GM12878 (cell line): ENCODE measurements around the gene DUOX2. TPM values are rescaled to one million over a fixed set of nuclear protein-coding genes. Genes with fewer than 3 reads are reported as not detected.
"Not testable (repeated sequence)": the region's sequence is repeated elsewhere in the genome, so short reads cannot be mapped to it uniquely, and the experiment has no call there.

Experiments
- ATAC-seq: fragments of 200-7000 bp; cut with Tn5 transposase; 3 replicates; pipeline ENCODE4 v1.9.1; 2020; ENCODE audit warnings: mild to moderate bottlenecking, moderate library complexity
- BruUV-seq: library from RNA; stranded (reverse); fragments of 400-500 nt; replicated peaks from 2 replicates; lab custom pipeline; 2021; lab: Mats Ljungman, UMichigan
- CTCF ChIA-PET: fragments of 300-600 bp; sonication (Branson Sonifier 250); formaldehyde crosslinking; extraction: SDS; loops from one replicate; lab custom pipeline; 2021; ENCODE audit warnings: inconsistent platforms; lab: Yijun Ruan, JAX
- POLR2A ChIA-PET: fragments of 350-600 bp; formaldehyde crosslinking; extraction: SDS; loops from one replicate; lab custom pipeline; 2021; ENCODE audit warnings: inconsistent platforms; lab: Charles Lee
- RAD21 ChIA-PET: fragments of 300-600 bp; sonication (Branson Sonifier 250); formaldehyde crosslinking; loops from one replicate; lab custom pipeline; 2023; ENCODE audit warnings: antibody characterized with exemption; ENCODE audit not compliant: unreplicated experiment; lab: Charles Lee
- SMC1A ChIA-PET: fragments of 300-600 bp; sonication (Branson Sonifier 250); formaldehyde crosslinking; loops from one replicate; lab custom pipeline; 2023; ENCODE audit not compliant: unreplicated experiment, uncharacterized antibody; lab: Charles Lee
- DNase-seq: peaks from one replicate; pipeline ENCODE4 v3.0.0-alpha.2; 2011; ENCODE audit warnings: low read depth, low spot score
- FAIRE-seq: peaks from 3 replicates; lab custom pipeline; 2011; peaks lifted over from hg19 to GRCh38; lab: Jason Lieb, UNC
- H2AFZ ChIP-seq: 2 replicates; pipeline ENCODE4 v1.6.0; 2011; ENCODE audit warnings: low read depth, low read length, control low read depth; ENCODE audit not compliant: control insufficient read depth
- H3K27ac ChIP-seq: 2 replicates; pipeline ENCODE4 v1.5.1; 2011; ENCODE audit warnings: control low read depth; ENCODE audit not compliant: control insufficient read depth, insufficient read depth
- H3K27me3 ChIP-seq, 2 experiments: replicated peaks in 1 of 2; 2 replicates each; pipeline versions ENCODE4 v1.6.0 to v1.6.1; 2011; ENCODE audit warnings: low read length in 1 of 2; ENCODE audit not compliant: control insufficient read depth in 2 of 2, insufficient read depth in 2 of 2
- H3K36me3 ChIP-seq, 2 experiments: 2 replicates each; pipeline ENCODE4 v1.5.1; 2011; ENCODE audit warnings: low read length in 1 of 2; ENCODE audit not compliant: control insufficient read depth in 2 of 2, insufficient read depth in 2 of 2
- H3K4me1 ChIP-seq: 2 replicates; pipeline ENCODE4 v1.6.1; 2011; ENCODE audit warnings: mild to moderate bottlenecking, low read length, moderate library complexity, mixed read lengths; ENCODE audit not compliant: control insufficient read depth, insufficient read depth
- H3K4me2 ChIP-seq: 2 replicates; pipeline ENCODE4 v1.6.0; 2011; ENCODE audit warnings: control low read depth; ENCODE audit not compliant: control insufficient read depth, insufficient read depth
- H3K4me3 ChIP-seq: fragments of 200-600 bp; sonication (generic); 2 replicates; pipeline ENCODE4 v1.5.1; 2016
- H3K79me2 ChIP-seq: 2 replicates; pipeline ENCODE4 v1.6.0; 2011; ENCODE audit warnings: low read length; ENCODE audit not compliant: control insufficient read depth, insufficient read depth
- H3K9ac ChIP-seq: 2 replicates; pipeline ENCODE4 v1.8.0; 2011; ENCODE audit warnings: low read length, control low read depth, mixed read lengths; ENCODE audit not compliant: control insufficient read depth, insufficient read depth
- H3K9me3 ChIP-seq: replicated peaks from 3 replicates; pipeline ENCODE4 v1.5.1; 2011; ENCODE audit warnings: mild to moderate bottlenecking, low read length; ENCODE audit not compliant: control insufficient read depth, insufficient read depth
- H4K20me1 ChIP-seq: 2 replicates; pipeline ENCODE4 v1.6.0; 2011; ENCODE audit not compliant: control insufficient read depth, insufficient read depth
- TCF3 ChIP-seq: IDR thresholded peaks from 2 replicates; pipeline ENCODE4 v1.6.1; 2012; ENCODE audit warnings: low read depth, mild to moderate bottlenecking, low read length, borderline replicate concordance; ENCODE audit not compliant: insufficient read depth
- WGBS: methylation state at CpG from one replicate; pipeline ENCODE4 v1.1.6; 2016; ENCODE audit warnings: low lambda C conversion rate; ENCODE audit not compliant: insufficient replicate concordance, insufficient coverage; ENCODE audit errors: missing lambda C conversion rate; 5-methylcytosine and 5-hydroxymethylcytosine counted together
- in situ Hi-C: fragments of 300-500 bp; cut with MboI; formaldehyde crosslinking; loops from 9 replicates; pipeline ENCODE4 v1.14.3; 2018; ENCODE audit warnings: mixed read lengths
- intact Hi-C: fragments of 100-400 bp; cut with micrococcal nuclease; formaldehyde crosslinking; loops from one replicate; pipeline ENCODE4 v1.14.2; 2022; ENCODE audit not compliant: unreplicated experiment
- polyA plus RNA-seq, 11 experiments: library from polyadenylated mRNA; depleted of rRNA in 4 of 11; unstranded in 6 of 11; stranded (reverse) in 5 of 11; fragments of >200 nt; fragmentation: Nextera tagmentation in 4 of 11; fragmentation: Illumina TruSeq in 1 of 11; extraction: Ambion mirVana in 4 of 11; extraction: Trizol in 1 of 11; gene quantifications; 1 replicate in 1 of 11; 2 replicates in 10 of 11; pipeline versions ENCODE4 v1.2.1 to v1.2.3, GENCODE V29; 2011 to 2016; ENCODE audit warnings: inconsistent platforms in 2 of 11, missing spikeins in 2 of 11, low read depth in 1 of 11
- total RNA-seq, 4 experiments: library from RNA; depleted of rRNA in 3 of 4; stranded (reverse); fragments of >200 nt in 3 of 4; fragmentation: Illumina TruSeq in 1 of 4; extraction: Trizol in 1 of 4; gene quantifications; 2 replicates each; pipeline versions ENCODE4 v1.2.1 to v1.2.3, GENCODE V29; 2013 to 2021
- TF ChIP-seq, protein P1 (sequence below): IDR thresholded peaks from 2 replicates; pipeline ENCODE4 v1.6.1; 2011; ENCODE audit warnings: borderline replicate concordance, low read depth, mild to moderate bottlenecking, moderate library complexity, low read length; ENCODE audit not compliant: insufficient read depth, poor library complexity, severe bottlenecking

Gene DUOX2
- total and polyA plus RNA-seq, 10 of the 15 experiments (the other 5 are each of a cell fraction or from before 2014, with no cell fraction given) = 0.05 TPM; not detected in 9

DNA sequence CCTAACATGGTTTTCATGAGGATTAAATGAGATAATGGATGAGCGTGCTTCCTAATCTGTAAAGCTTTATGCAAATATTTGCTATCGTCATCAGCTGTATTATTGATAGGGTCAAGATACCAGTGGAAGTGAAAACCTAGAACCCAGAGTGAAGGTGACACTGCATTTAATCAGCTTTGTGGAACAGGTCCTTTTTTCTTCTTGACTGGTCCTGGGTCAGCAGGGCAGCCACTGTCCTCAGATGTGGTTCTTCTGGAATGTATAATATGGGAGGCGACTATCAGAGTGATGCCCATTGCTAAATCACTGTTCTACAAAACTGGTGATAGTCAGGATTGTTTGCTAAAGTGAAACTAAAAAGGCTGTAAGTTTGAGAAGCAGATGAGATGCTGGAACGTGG, 49.6 kb downstream of the DUOX2 start:
- no peak for ATAC-seq
- no peak for FAIRE-seq
- Histone ChIP-seq H3K4me3 (no peak overlapping the region), H3K36me3 (peaks cover 0 to 1% of the 10 kb centered on the region in 2 experiments; a peak in 2 of 4 replicates), H3K4me2 (no peak overlapping the region), H3K27me3 (no peaks in the 10 kb centered on the region), H3K79me2 (no peaks in the 10 kb centered on the region), H3K9me3 (no peaks in the 10 kb centered on the region), H4K20me1 (no peaks in the 10 kb centered on the region), H3K27ac (no peak overlapping the region), H3K4me1 (no peaks in the 10 kb centered on the region), H2AFZ (no peak overlapping the region), H3K9ac (no peak overlapping the region)
- in situ Hi-C loops = no loop called here
- ChIA-PET SMC1A (no interaction called here), RAD21 (no interaction called here), CTCF (no interaction called here), POLR2A (no interaction called here)
- DNase-seq = no peak
- intact Hi-C loops = no loop called here
- TF ChIP-seq TCF3 = no peak
- TF ChIP-seq, protein P1, sequence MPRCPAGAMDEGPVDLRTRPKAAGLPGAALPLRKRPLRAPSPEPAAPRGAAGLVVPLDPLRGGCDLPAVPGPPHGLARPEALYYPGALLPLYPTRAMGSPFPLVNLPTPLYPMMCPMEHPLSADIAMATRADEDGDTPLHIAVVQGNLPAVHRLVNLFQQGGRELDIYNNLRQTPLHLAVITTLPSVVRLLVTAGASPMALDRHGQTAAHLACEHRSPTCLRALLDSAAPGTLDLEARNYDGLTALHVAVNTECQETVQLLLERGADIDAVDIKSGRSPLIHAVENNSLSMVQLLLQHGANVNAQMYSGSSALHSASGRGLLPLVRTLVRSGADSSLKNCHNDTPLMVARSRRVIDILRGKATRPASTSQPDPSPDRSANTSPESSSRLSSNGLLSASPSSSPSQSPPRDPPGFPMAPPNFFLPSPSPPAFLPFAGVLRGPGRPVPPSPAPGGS = no peak
- WGBS = 98% methylated on average over 4 of the region's 4 CpGs
- no TSS peak for BruUV-seq

- BruUV-seq, DNase-seq, in situ Hi-C loops: not testable (repeated sequence)
Measured at GRCh38 chr15:45062301-45062700, 51.7 kb downstream of the DUOX2 start.

DNA sequence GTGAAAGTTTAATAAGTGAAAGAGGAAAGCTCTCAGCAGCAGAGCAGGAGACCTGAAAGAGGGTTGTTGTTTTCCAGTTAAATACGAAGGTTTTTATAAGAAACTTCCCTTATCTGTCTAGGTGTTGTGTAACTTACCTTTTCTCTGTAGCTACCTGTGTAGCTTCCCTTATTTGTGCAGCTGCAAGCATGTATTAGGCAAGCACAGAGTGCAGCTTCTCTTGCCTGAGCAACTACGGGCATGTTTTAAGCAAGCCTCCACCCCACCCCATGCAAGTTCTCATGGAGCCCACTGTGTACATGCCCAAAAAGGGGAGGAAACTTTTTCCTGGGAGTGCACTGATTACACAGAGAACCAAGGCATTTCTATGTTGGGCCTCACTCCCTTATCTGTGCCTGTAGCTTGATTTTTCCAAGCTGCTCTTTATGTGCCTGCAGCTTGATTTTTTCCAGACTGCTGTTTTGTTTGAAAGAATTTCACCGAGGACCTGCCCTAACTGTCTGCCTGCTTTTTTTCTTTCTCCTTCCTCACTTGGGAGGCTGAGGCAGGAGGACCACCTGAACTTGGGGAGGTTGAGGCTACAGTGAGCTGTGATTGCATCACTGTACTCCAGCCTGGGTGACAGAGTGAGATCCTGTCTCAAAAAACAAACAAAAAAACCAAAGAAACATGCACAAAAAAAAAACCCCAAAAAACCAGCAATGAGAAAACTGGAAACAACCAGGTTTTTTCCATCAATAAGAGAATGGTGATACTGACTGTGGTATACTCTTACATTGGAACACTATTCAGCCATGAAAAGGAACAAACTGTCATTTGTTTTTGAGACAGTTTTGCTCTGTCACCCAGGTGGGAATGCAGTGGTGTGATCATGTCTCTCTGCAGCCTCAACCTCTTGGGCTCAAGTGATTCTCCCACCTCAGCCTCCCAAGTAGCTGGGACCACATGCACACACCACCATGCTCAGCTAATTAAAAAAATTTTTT, 55.0 kb downstream of the DUOX2 start:
- intact Hi-C loops, SMC1A ChIA-PET, H3K36me3 ChIP-seq, ATAC-seq, H3K9ac ChIP-seq, H3K4me3 ChIP-seq, BruUV-seq, H2AFZ ChIP-seq, H3K9me3 ChIP-seq, H3K4me2 ChIP-seq, DNase-seq, H3K27me3 ChIP-seq, FAIRE-seq, H3K27ac ChIP-seq, H3K79me2 ChIP-seq, H4K20me1 ChIP-seq, RAD21 ChIA-PET, in situ Hi-C loops, H3K4me1 ChIP-seq: not testable (repeated sequence)
- ChIA-PET CTCF (interaction anchor here (0.9 kb wide), 1 partner anchor 8 kb away, joined by 3 read pairs; no protein-coding TSS in a partner anchor), POLR2A (interaction anchor here (1.1 kb wide), 1 partner anchor 8 kb away, joined by 3 read pairs; no protein-coding TSS in a partner anchor)
- WGBS = 98% methylated on average over 3 of the region's 3 CpGs

More at GRCh38 chr15:45062301-45062700, 51.7 kb downstream of the DUOX2 start:
- H3K27me3 ChIP-seq, H3K4me1 ChIP-seq, SMC1A ChIA-PET, POLR2A ChIA-PET, H3K4me3 ChIP-seq, H2AFZ ChIP-seq, H4K20me1 ChIP-seq, H3K9ac ChIP-seq, H3K27ac ChIP-seq, intact Hi-C loops, H3K9me3 ChIP-seq, ATAC-seq, H3K36me3 ChIP-seq, H3K4me2 ChIP-seq, H3K79me2 ChIP-seq, CTCF ChIA-PET, RAD21 ChIA-PET, FAIRE-seq: not testable (repeated sequence)
- WGBS = 92% methylated on average over 6 of the region's 7 CpGs
